Mammary epithelial cell (primary cell): ENCODE results near the gene CDH4.

Experiments used
- EZH2 ChIP-seq: IDR thresholded peaks from 2 replicates; pipeline ENCODE4 v1.6.1; 2012; ENCODE audit warnings: low read length, inconsistent platforms, borderline replicate concordance
- TF ChIP-seq, protein P1 (sequence below), 2 donors: IDR thresholded peaks in 1 of 2; conservative IDR thresholded peaks in 1 of 2; 2 replicates each; pipeline ENCODE4 v1.5.1; 2011 to 2012; ENCODE audit warnings: inconsistent platforms in 2 of 2, low read length in 2 of 2, mild to moderate bottlenecking in 2 of 2, control low read depth in 1 of 2, low read depth in 1 of 2; ENCODE audit not compliant: insufficient read depth in 1 of 2; ENCODE audit errors: extremely low read depth in 1 of 2

DNA sequence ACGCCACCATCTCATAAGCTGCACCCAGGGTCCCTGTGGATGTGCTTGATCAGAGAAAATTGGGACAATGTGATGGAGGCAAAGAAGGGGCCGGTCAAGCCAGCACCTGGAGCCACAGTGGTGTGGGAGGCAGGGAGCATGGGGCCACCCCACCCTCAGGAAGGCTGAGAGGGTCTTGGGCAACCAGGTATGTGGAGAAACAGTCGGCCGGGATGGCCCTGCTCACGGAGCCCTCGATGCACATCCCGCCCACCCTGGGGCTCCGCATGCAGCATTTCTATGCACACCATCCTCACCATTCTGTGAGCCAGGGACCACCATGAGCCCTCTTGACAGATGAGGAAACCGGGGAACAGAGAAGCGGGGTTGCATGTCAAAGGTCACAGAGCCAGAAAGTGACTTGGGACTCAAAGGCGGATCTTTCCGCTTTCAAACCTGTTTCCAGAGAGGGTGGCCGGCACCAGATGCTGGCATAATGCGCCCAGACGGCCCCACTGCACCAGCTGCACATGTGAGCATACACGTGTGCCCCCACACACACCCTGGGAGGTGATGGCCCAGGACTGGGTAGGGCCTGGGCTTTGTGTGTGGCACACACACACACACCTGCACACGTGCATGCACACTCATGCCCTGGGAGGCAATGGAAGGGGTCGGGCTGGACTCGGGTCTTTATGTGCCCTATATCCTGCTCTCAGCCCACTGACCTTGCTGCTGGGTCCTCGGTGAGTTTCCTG lies 415.2 kb downstream of the CDH4 start:
- TF ChIP-seq, protein P1, sequence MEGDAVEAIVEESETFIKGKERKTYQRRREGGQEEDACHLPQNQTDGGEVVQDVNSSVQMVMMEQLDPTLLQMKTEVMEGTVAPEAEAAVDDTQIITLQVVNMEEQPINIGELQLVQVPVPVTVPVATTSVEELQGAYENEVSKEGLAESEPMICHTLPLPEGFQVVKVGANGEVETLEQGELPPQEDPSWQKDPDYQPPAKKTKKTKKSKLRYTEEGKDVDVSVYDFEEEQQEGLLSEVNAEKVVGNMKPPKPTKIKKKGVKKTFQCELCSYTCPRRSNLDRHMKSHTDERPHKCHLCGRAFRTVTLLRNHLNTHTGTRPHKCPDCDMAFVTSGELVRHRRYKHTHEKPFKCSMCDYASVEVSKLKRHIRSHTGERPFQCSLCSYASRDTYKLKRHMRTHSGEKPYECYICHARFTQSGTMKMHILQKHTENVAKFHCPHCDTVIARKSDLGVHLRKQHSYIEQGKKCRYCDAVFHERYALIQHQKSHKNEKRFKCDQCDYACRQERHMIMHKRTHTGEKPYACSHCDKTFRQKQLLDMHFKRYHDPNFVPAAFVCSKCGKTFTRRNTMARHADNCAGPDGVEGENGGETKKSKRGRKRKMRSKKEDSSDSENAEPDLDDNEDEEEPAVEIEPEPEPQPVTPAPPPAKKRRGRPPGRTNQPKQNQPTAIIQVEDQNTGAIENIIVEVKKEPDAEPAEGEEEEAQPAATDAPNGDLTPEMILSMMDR (conservative IDR thresholded peaks at IDR 0.05 in 1 of 2, IDR thresholded peaks at IDR 0.05 in 1 of 2; ENCODE audit: extremely low read depth in 1 of 2, insufficient read depth in 1 of 2, low read depth in 1 of 2, low read length in 2 of 2): no peak
- no peak for TF ChIP-seq EZH2
